ENCODE results near the gene GPR31.

GRCh38 chr6:167165858-167166471 is 8.2 kb upstream of the GPR31 start:
- TF ChIP-seq EZH2 (IDR thresholded peaks at IDR 0.05) (no peak), POLR2AphosphoS5 (IDR thresholded peaks at IDR 0.05; ENCODE audit: borderline replicate concordance, low read depth, low read length) (no peak), FOXP2 (optimal IDR thresholded peaks at IDR 0.05; ENCODE audit: control extremely low read depth, extremely low read length, insufficient read depth) (no peak)
